ENCODE results near the gene TRAF2.
"Not testable (repeated sequence)": the region's sequence is repeated elsewhere in the genome, so short reads cannot be mapped to it uniquely, and the experiment has no call there.

Gene TRAF2

GRCh38 chr9:136857581-136858412 is 28.5 kb upstream of the TRAF2 start:
- no peak for DNase-seq (ENCODE audit: low read depth)

DNA sequence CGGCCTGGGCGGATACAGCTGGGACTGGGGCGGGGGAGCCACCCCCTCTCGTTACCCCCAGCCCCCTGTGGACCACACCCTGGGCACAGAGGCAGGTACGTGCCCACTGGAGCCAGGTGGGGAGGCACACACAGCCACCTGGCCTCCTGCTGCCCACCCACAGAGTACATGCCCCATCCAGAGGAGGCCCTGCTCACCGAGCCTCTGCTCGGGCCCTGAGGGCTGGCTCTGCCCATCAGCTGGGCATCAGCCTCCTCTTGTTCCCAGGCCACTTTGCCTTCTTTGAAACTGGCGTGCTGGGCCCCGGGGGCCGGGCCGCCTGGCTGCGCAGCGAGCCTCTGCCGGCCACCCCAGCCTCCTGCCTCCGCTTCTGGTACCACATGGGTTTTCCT is 27.9 kb upstream of the TRAF2 start:
- no peak for DNase-seq (ENCODE audit: low read depth)

DNA sequence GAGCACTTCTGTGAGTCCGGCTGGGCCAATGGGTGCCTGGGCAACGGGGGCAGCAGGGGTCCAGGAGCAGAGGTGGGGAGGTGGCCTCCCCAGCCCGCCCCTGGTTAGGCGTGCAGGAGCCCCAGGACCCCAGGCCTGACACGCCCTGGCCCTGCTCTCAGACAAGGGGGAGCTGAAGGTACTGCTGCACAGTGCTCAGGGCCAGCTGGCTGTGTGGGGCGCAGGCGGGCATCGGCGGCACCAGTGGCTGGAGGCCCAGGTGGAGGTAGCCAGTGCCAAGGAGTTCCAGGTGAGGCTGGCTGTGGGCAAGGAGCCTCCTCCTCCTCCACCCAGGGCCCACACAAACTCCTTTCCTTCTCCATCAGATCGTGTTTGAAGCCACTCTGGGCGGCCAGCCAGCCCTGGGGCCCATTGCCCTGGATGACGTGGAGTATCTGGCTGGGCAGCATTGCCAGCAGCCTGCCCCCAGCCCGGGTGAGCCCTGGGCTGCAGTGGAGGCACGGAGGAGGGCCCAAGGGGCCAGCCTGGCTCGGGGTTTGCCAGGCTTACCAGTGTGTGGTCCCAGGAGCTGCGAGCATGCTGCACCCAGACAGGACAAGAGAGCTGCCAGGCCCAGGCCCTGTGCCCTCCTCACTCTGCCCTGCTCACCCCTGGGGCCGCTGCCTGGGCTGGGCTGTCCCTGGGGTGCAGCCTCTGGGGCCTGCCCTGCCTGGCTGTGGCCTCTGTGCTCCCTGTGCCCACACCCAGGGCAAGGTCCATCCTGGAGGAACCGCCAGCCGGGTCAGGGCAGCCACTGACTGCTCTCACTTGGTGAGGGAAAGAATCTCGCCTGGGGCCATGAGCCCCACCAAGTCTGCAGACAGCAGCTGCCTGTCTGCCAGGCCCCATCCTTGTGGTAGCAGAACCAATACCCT is 27.2 kb upstream of the TRAF2 start:
- DNase-seq (ENCODE audit: low read depth): no peak

DNA sequence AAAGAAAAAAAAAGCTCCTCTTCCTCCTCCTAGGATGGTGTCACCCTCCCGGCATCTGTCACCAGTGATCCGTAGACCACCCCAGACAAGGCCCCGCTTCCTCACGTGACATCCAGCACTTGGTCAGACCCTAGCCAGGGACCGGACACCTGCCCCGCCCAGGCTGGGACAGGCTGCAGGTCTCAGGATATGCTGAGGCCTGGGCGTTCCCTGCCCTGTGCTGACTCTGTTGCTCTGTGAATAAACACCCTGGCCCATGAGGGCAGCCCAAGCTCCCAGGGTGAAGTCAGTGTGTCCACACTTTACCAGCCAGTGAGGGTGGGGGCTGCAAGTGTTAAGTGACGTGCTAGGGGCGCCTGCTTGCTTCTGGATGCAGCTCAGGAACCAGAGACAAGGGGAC is 25.8 kb upstream of the TRAF2 start:
- DNase-seq (ENCODE audit: low read depth): no peak

GRCh38 chr9:136860933-136861873 is 25.1 kb upstream of the TRAF2 start:
- DNase-seq (ENCODE audit: low read depth): no peak

GRCh38 chr9:136861874-136862457 is 24.4 kb upstream of the TRAF2 start:
- no peak for DNase-seq (ENCODE audit: low read depth)

DNA sequence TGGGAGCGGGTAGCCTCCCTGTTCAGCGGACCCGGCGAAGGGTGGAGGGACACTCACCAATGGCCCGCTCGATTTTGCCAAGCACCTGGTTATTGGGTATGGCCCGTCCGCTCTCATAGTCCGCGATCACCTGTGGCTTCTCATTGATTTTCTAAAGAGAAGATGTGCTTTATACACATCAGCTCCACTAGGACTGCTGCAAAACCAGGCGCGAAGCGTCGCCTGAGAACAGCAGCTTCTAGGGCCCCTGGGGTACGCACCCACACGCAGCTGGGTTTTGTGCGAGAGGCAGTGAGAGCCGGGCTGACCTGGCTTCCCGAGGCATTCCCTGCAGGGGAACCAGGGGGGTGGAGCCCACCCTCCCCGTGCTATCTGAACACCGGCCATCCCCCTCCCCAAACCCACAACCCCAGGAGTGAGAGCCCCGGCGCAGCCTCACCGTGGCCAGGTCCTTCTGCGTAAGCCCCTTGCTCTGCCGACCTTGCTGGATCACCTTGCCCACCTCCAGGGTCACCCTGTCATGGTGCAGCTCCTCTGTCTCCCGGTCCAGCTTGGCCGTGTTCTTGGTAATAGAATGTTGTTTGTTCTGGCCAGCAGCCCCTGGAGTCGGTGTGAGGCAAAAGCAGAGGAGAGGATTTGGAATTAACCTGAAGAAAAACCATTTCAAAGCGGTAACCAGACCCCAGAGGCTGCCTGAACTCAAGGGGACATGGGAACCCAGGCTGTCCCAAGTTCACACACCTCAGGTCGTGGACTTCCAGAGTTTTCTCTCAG is 23.3 kb upstream of the TRAF2 start:
- no peak for DNase-seq (ENCODE audit: low read depth)

- no peak for DNase-seq (ENCODE audit: low read depth)
Observed at GRCh38 chr9:136863623-136864273, 22.6 kb upstream of the TRAF2 start.

DNA sequence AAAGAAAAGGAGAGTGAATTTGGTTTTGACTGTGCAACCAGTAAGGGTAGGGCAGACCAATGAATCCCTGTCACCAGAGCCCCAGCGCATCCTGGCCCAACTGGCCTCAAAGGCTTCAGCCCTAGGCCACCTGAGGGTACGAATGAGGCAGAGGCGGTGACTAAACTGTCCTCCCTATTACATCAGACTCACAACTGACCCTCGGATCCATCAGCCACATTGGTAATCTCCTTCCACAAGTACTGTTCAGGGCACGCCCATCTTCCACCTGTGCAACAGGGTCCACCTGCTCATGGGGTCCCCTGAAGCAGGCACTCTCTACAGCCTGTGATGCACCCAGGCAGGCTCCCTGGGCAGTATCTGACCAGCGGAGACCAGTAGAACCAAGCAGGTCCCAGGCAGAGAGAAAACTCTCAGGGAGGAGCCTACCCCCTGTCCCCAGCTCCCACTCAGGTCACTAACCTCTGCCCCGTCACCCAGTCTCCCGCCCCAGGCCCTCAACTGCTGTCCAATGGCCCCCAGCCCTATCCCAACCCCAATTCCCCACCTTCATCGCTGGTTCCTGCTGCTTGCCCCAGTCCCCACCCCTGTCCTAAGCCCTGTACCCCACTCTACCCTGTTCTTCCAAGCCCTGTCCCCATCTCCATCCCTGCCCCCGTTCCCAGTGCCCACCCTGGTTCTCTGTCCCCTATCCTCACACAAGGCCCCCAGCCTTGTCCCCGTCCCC is 21.1 kb upstream of the TRAF2 start:
- no peak for DNase-seq (ENCODE audit: low read depth)

DNA sequence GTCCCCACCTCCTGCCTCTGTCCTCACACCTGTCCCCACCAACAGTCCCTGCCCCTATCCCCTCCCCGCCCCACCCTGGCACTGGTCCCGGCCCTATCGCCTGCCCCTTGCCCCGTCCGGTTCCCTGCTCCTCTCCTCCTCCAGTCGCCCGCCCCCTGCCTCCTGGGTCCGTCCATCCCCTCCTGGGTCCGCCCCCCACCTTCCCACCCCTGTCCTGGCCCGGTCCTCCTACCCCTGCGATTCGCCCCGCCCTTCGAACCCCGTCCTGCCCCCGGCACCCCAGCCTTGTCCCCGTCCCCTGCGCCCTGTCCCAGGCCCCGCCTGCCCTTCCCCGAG is 20.6 kb upstream of the TRAF2 start:
- DNase-seq (ENCODE audit: low read depth): no peak

DNA sequence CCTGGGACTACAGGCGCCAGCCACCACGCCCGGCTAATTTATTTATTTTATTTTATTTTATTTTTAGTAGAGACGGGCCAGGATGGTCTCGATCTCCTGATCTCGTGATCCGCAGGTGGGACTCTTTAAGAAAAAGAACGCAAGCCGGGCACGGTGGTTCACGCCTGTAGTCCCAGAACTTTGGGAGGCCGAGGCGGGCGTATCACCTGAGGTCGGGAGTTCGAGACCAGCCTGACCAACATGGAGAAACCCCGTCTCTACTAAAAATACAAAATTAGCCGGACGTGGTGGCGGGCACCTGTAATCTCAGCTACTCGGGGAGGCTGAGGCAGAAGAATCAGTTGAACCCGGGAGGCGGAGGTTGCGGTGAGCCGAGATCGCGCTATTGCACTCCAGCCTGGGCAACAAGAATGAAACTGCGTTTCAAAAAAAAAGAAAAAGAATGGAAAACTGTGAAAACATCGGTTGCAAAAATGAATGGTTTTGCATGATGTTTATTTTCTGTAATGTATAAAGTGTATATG is 19.4 kb upstream of the TRAF2 start:
- DNase-seq (ENCODE audit: low read depth): not testable (repeated sequence)

GRCh38 chr9:136867480-136867879 is 18.8 kb upstream of the TRAF2 start:
- DNase-seq (ENCODE audit: low read depth): no peak

DNA sequence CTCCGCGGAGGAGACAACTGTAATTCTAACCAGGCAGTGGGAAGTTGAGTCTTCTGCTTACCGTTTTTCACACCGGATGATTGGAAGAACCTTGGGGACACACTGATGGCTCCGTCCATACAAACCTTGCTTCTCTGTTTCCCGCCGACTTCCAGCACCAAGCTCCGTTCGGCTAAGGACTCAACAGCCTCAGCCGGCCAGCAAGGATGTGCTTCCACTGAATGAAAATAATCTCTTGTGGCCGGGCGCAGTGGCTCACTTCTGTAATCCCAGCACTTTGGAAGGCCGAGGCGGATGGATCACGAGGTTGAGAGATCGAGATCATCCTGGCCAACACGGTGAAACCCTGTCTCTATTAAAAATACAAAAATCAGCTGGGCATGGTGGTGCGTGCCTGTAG is 18.4 kb upstream of the TRAF2 start:
- DNase-seq (ENCODE audit: low read depth): no peak

- no peak for DNase-seq (ENCODE audit: low read depth)
Observed at GRCh38 chr9:136868644-136869043, 17.7 kb upstream of the TRAF2 start.

DNA sequence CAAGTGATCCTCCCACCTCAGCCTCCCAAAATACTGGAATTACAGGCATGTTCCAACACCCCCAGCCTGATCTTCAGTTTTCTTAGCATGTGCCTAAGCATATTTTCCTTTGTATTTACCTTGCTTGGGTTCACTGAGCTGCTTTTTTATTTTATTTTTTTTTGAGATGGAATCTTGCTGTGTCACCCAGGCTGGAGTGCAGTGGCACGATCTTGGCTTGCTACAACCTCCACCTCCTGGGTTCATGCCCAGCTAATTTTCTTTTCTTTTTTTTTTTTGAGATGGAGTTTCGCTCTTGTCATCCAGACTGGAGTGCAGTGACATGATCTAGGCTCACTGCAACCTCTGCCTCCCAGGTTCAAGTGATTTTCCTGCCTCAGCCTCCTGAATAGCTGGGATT is 16.7 kb upstream of the TRAF2 start:
- DNase-seq (ENCODE audit: low read depth): not testable (repeated sequence)

- no peak for DNase-seq (ENCODE audit: low read depth)
Observed at GRCh38 chr9:136875155-136875554, 11.2 kb upstream of the TRAF2 start.

- DNase-seq (ENCODE audit: low read depth): no peak
Observed at GRCh38 chr9:136876476-136876875, 9.8 kb upstream of the TRAF2 start.

DNA sequence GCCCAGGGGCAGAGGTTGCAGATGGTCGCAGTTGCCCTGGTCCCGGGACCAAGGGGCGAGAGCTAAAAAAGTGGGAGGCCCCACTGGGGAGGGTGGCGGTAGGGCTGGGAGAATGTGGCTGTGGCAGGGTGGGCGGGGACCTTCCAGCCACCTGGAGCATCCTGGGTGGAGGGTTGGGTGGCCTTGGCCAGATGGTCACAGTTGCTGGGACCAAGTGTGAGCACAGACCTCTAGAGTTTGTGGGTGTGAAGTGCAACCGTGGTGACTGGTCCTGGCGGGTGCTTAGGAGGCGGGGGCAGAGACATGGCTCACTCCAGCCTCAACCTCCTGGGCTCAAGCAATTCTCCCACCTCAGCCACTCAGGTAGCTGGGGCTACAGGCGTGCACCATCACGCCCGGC is 5.7 kb upstream of the TRAF2 start:
- no peak for DNase-seq (ENCODE audit: low read depth)

DNA sequence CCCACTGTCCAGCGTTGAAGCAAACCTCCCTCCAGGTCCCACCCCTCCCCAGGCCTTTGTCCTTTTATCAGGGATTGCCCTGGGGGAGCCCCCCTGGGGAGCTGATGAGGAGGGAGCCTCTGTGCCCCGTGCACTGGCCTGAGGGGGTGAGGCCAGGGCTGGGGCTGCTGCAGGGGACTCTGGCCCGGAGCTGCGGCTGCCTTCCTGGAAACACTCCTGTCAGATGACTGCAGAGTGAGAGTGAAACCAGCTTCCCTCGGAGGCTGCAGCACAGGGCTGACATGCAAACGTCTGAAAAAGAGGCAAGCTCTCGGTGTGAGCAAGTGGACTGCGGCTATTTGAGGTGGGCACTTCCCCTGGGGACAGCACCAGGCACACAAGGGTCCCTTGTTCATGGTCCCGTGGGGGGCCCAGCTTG is 4.6 kb upstream of the TRAF2 start:
- no peak for DNase-seq (ENCODE audit: low read depth)

Data from GM04503 (cell line).